ENCODE measurements around the gene UBE4B. TPM values are rescaled to one million over a fixed set of nuclear protein-coding genes. Genes with fewer than 3 reads are reported as not detected.

Gene UBE4B
- total and polyA plus RNA-seq, 2 experiments from 2014 or later: 28.4 to 115 TPM

DNA sequence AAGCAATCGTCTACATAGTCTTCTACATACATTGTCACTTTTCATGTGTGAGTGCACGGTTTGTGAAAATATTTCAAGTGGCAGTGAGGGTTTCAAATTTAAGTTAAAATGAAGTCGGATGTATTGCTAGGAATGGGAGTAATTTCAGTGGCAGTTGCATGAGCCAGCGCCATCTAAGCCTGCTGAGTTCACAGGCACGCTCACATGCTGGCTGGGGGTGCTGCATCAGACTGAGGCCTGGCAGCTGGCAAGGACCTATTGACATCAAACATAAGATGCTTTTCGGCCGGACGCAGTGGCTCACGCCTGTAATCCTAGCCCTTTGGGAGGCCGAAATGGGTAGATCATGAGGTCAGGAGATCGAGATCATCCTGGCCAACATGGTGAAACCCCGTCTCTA, 80.7 kb downstream of the UBE4B start:
- Histone ChIP-seq H3K79me2 (replicated peaks; ENCODE audit: insufficient read depth) (no peaks in the 10 kb centered on the region; the same call in 1 of the 2 replicates), H3K27me3 (ENCODE audit: insufficient read depth) (no peaks in the 10 kb centered on the region), H3K36me3 (ENCODE audit: insufficient read depth) (no peaks in the 10 kb centered on the region; the same call in 1 of the 2 replicates), H3F3A (replicated peaks; ENCODE audit: low read depth) (no peaks in the 10 kb centered on the region), H4K20me1 (replicated peaks; ENCODE audit: insufficient read depth) (peaks cover 2% of the 10 kb centered on the region; the same call in 1 of the 2 replicates), H3K9me2 (ENCODE audit: insufficient read depth) (no peaks in the 10 kb centered on the region), H3K27ac (ENCODE audit: low read depth) (0 out of 2 replicates have a peak overlapping the region, but pooled peaks have one; percentile 72), H2AFZ (no peak overlapping the region), H3K4me2 (no peak overlapping the region), H3K4me1 (ENCODE audit: insufficient read depth) (no peaks in the 10 kb centered on the region), H3K4me3 (no peak overlapping the region)
- Mint-ChIP-seq H3K27me3 (ENCODE audit: insufficient read depth, low read depth, poor library complexity) (peaks cover 3% of the 10 kb centered on the region), H3K4me1 (peaks cover 6% of the 10 kb centered on the region; the same call in 2 of the 3 replicates), H3K9me3 (no peaks in the 10 kb centered on the region), H3K4me3 (no peak overlapping the region), H3K27ac (no peak overlapping the region), H3K36me3 (ENCODE audit: low read depth) (peaks cover 32% of the 10 kb centered on the region)
- TF ChIP-seq, protein P1, sequence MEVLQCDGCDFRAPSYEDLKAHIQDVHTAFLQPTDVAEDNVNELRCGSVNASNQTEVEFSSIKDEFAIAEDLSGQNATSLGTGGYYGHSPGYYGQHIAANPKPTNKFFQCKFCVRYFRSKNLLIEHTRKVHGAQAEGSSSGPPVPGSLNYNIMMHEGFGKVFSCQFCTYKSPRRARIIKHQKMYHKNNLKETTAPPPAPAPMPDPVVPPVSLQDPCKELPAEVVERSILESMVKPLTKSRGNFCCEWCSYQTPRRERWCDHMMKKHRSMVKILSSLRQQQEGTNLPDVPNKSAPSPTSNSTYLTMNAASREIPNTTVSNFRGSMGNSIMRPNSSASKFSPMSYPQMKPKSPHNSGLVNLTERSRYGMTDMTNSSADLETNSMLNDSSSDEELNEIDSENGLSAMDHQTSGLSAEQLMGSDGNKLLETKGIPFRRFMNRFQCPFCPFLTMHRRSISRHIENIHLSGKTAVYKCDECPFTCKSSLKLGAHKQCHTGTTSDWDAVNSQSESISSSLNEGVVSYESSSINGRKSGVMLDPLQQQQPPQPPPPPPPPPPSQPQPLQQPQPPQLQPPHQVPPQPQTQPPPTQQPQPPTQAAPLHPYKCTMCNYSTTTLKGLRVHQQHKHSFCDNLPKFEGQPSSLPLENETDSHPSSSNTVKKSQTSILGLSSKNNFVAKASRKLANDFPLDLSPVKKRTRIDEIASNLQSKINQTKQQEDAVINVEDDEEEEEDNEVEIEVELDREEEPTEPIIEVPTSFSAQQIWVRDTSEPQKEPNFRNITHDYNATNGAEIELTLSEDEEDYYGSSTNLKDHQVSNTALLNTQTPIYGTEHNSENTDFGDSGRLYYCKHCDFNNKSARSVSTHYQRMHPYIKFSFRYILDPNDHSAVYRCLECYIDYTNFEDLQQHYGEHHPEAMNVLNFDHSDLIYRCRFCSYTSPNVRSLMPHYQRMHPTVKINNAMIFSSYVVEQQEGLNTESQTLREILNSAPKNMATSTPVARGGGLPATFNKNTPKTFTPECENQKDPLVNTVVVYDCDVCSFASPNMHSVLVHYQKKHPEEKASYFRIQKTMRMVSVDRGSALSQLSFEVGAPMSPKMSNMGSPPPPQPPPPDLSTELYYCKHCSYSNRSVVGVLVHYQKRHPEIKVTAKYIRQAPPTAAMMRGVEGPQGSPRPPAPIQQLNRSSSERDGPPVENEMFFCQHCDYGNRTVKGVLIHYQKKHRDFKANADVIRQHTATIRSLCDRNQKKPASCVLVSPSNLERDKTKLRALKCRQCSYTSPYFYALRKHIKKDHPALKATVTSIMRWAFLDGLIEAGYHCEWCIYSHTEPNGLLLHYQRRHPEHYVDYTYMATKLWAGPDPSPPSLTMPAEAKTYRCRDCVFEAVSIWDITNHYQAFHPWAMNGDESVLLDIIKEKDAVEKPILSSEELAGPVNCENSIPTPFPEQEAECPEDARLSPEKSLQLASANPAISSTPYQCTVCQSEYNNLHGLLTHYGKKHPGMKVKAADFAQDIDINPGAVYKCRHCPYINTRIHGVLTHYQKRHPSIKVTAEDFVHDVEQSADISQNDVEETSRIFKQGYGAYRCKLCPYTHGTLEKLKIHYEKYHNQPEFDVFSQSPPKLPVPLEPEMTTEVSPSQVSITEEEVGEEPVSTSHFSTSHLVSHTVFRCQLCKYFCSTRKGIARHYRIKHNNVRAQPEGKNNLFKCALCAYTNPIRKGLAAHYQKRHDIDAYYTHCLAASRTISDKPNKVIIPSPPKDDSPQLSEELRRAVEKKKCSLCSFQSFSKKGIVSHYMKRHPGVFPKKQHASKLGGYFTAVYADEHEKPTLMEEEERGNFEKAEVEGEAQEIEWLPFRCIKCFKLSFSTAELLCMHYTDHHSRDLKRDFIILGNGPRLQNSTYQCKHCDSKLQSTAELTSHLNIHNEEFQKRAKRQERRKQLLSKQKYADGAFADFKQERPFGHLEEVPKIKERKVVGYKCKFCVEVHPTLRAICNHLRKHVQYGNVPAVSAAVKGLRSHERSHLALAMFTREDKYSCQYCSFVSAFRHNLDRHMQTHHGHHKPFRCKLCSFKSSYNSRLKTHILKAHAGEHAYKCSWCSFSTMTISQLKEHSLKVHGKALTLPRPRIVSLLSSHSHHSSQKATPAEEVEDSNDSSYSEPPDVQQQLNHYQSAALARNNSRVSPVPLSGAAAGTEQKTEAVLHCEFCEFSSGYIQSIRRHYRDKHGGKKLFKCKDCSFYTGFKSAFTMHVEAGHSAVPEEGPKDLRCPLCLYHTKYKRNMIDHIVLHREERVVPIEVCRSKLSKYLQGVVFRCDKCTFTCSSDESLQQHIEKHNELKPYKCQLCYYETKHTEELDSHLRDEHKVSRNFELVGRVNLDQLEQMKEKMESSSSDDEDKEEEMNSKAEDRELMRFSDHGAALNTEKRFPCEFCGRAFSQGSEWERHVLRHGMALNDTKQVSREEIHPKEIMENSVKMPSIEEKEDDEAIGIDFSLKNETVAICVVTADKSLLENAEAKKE (CRISPR knock-in tag; IDR thresholded peaks at IDR 0.05): no peak
- TF ChIP-seq EZH2phosphoT487 (IDR thresholded peaks at IDR 0.05; ENCODE audit: unreplicated experiment): no peak
- TF ChIP-seq, protein P2, sequence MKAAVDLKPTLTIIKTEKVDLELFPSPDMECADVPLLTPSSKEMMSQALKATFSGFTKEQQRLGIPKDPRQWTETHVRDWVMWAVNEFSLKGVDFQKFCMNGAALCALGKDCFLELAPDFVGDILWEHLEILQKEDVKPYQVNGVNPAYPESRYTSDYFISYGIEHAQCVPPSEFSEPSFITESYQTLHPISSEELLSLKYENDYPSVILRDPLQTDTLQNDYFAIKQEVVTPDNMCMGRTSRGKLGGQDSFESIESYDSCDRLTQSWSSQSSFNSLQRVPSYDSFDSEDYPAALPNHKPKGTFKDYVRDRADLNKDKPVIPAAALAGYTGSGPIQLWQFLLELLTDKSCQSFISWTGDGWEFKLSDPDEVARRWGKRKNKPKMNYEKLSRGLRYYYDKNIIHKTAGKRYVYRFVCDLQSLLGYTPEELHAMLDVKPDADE (IDR thresholded peaks at IDR 0.05): no peak
- no peak for TF ChIP-seq JUNB (IDR thresholded peaks at IDR 0.05; ENCODE audit: unreplicated experiment)
- TF ChIP-seq ZNF114 (CRISPR knock-in tag; IDR thresholded peaks at IDR 0.05): no peak
- TF ChIP-seq NANOG (IDR thresholded peaks at IDR 0.05; ENCODE audit: borderline replicate concordance): no peak
- TF ChIP-seq, protein P3, sequence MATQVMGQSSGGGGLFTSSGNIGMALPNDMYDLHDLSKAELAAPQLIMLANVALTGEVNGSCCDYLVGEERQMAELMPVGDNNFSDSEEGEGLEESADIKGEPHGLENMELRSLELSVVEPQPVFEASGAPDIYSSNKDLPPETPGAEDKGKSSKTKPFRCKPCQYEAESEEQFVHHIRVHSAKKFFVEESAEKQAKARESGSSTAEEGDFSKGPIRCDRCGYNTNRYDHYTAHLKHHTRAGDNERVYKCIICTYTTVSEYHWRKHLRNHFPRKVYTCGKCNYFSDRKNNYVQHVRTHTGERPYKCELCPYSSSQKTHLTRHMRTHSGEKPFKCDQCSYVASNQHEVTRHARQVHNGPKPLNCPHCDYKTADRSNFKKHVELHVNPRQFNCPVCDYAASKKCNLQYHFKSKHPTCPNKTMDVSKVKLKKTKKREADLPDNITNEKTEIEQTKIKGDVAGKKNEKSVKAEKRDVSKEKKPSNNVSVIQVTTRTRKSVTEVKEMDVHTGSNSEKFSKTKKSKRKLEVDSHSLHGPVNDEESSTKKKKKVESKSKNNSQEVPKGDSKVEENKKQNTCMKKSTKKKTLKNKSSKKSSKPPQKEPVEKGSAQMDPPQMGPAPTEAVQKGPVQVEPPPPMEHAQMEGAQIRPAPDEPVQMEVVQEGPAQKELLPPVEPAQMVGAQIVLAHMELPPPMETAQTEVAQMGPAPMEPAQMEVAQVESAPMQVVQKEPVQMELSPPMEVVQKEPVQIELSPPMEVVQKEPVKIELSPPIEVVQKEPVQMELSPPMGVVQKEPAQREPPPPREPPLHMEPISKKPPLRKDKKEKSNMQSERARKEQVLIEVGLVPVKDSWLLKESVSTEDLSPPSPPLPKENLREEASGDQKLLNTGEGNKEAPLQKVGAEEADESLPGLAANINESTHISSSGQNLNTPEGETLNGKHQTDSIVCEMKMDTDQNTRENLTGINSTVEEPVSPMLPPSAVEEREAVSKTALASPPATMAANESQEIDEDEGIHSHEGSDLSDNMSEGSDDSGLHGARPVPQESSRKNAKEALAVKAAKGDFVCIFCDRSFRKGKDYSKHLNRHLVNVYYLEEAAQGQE (IDR thresholded peaks at IDR 0.05; ENCODE audit: unreplicated experiment): no peak
- TF ChIP-seq ZNF331 (CRISPR knock-in tag; IDR thresholded peaks at IDR 0.05; ENCODE audit: low read depth): no peak
- no peak for TF ChIP-seq CREB1 (CRISPR knock-in tag; IDR thresholded peaks at IDR 0.05; ENCODE audit: low read depth)
- no peak for TF ChIP-seq EZH2 (IDR thresholded peaks at IDR 0.05; ENCODE audit: low read depth, unreplicated experiment)
- DNase-seq (ENCODE audit: low spot score) (no peak), ATAC-seq (no peak)

All from GM23338 (cell line).